SK-N-SH (cell line): ENCODE results near the gene PSMD13. TPM values are rescaled to one million over a fixed set of nuclear protein-coding genes. Genes with fewer than 3 reads are reported as not detected.

Experiments used
- CTCF ChIA-PET: fragments of 300-600, 350-600 bp; formaldehyde crosslinking; extraction: SDS; loops from one replicate; lab custom pipeline; 2021; lab: Yijun Ruan, JAX
- POLR2A ChIA-PET: fragments of 350-600 bp; sonication (Branson Sonifier 250); formaldehyde crosslinking; extraction: SDS; loops from one replicate; lab custom pipeline; 2020; ENCODE audit warnings: antibody characterized with exemption, inconsistent platforms; lab: Yijun Ruan, JAX
- DNase-seq: peaks from one replicate; pipeline ENCODE4 v3.0.0; 2012
- H2AFZ ChIP-seq: fragments of 200-600 bp; sonication (generic); 2 replicates; pipeline ENCODE4 v1.8.1; 2016; ENCODE audit warnings: antibody characterized with exemption, mild to moderate bottlenecking, low read depth
- H3F3A ChIP-seq: fragments of 200-600 bp; sonication (generic); replicated peaks from 2 replicates; pipeline ENCODE3; 2016; ENCODE audit warnings: antibody characterized with exemption, mild to moderate bottlenecking; ENCODE audit not compliant: insufficient read depth
- H3K27ac ChIP-seq, 2 experiments: fragments of 200-500 bp in 1 of 2; fragments of 200-600 bp in 1 of 2; sonication (Bioruptor generic) in 1 of 2; sonication (generic), shearing (Covaris generic) in 1 of 2; 2 replicates each; pipeline versions ENCODE4 v1.5.1 to v1.6.1; 2014 to 2016; ENCODE audit warnings: low read depth in 2 of 2, inconsistent platforms in 1 of 2, low read length in 1 of 2, mild to moderate bottlenecking in 1 of 2, mixed read lengths in 1 of 2
- H3K27me3 ChIP-seq: fragments of 200-600 bp; sonication (generic), shearing (Covaris generic); 2 replicates; pipeline ENCODE4 v1.6.1; 2016; ENCODE audit warnings: mixed run types; ENCODE audit not compliant: insufficient read depth
- H3K36me3 ChIP-seq, 2 experiments: fragments of 200-500 bp in 1 of 2; fragments of 200-600 bp in 1 of 2; sonication (Bioruptor generic) in 1 of 2; sonication (generic) in 1 of 2; replicated peaks in 1 of 2; 2 replicates each; pipeline versions ENCODE3 to v1.5.1; 2014 to 2016; ENCODE audit warnings: low read length in 1 of 2, mild to moderate bottlenecking in 1 of 2; ENCODE audit not compliant: insufficient read depth in 2 of 2, control insufficient read depth in 1 of 2
- H3K4me1 ChIP-seq, 2 experiments: fragments of 200-500 bp in 1 of 2; fragments of 200-600 bp in 1 of 2; sonication (Bioruptor generic) in 1 of 2; sonication (generic), shearing (Covaris generic) in 1 of 2; 2 replicates each; pipeline versions ENCODE4 v1.5.1 to v1.6.1; 2014 to 2016; ENCODE audit warnings: low read depth in 1 of 2, low read length in 1 of 2, mixed run types in 1 of 2; ENCODE audit not compliant: insufficient read depth in 2 of 2, control insufficient read depth in 1 of 2
- H3K4me2 ChIP-seq: fragments of 200-600 bp; sonication (generic), shearing (Covaris generic); 2 replicates; pipeline ENCODE4 v1.6.1; 2017; ENCODE audit warnings: mixed run types
- H3K4me3 ChIP-seq, 2 experiments: fragments of 200-500 bp in 1 of 2; fragments of 200-600 bp in 1 of 2; sonication (Bioruptor generic) in 1 of 2; sonication (generic), shearing (Covaris generic) in 1 of 2; 2 replicates each; pipeline versions ENCODE4 v1.5.1 to v1.8.1; 2014 to 2016; ENCODE audit warnings: low read depth in 2 of 2, inconsistent platforms in 1 of 2, low read length in 1 of 2, mild to moderate bottlenecking in 1 of 2, mixed read lengths in 1 of 2, moderate library complexity in 1 of 2
- H3K79me2 ChIP-seq: fragments of 200-600 bp; sonication (generic); 2 replicates; pipeline ENCODE4 v1.8.1; 2017; ENCODE audit warnings: mild to moderate bottlenecking; ENCODE audit not compliant: insufficient read depth
- H3K9ac ChIP-seq: fragments of 200-600 bp; sonication (generic); 2 replicates; pipeline ENCODE4 v1.6.1; 2017; ENCODE audit warnings: mixed run types
- H3K9me2 ChIP-seq: fragments of 200-600 bp; sonication (generic); 2 replicates; pipeline ENCODE4 v1.6.1; 2017; ENCODE audit warnings: mixed run types
- H3K9me3 ChIP-seq: fragments of 200-600 bp; sonication (generic); 2 replicates; pipeline ENCODE4 v1.6.1; 2017; ENCODE audit warnings: mixed run types, mild to moderate bottlenecking, moderate library complexity
- H4K20me1 ChIP-seq: fragments of 200-600 bp; sonication (generic); 2 replicates; pipeline ENCODE4 v1.6.1; 2017; ENCODE audit warnings: mild to moderate bottlenecking, mixed run types; ENCODE audit not compliant: insufficient read depth
- CTCF ChIP-seq: fragments of 200-600 bp; sonication (generic); IDR thresholded peaks from 2 replicates; pipeline ENCODE4 v1.6.1; 2017; ENCODE audit warnings: antibody characterized with exemption, mild to moderate bottlenecking, moderate library complexity
- EP300 ChIP-seq, 2 experiments: IDR thresholded peaks; 2 replicates each; pipeline versions ENCODE4 v1.4.0 to v1.6.1; 2012; ENCODE audit warnings: borderline replicate concordance in 1 of 2, low read depth in 1 of 2, low read length in 1 of 2
- EZH2phosphoT487 ChIP-seq: fragments of 200-600 bp; sonication (generic); IDR thresholded peaks from 2 replicates; pipeline ENCODE4 v1.6.1; 2017; ENCODE audit warnings: low read depth, mixed run types, mild to moderate bottlenecking, antibody characterized with exemption, moderate library complexity, borderline replicate concordance
- FOSL2 ChIP-seq: IDR thresholded peaks from 2 replicates; pipeline ENCODE4 v1.4.0; 2012; ENCODE audit warnings: low read depth, mild to moderate bottlenecking, moderate library complexity, borderline replicate concordance
- FOXM1 ChIP-seq: IDR thresholded peaks from 2 replicates; pipeline ENCODE4 v1.4.0; 2012; ENCODE audit warnings: low read depth, mild to moderate bottlenecking
- GATA2 ChIP-seq: sonication (generic); formaldehyde crosslinking; IDR thresholded peaks from 2 replicates; pipeline ENCODE4 v1.5.0; 2020; ENCODE audit warnings: mild to moderate bottlenecking, missing genetic modification reagents
- JUND ChIP-seq: IDR thresholded peaks from 2 replicates; pipeline ENCODE4 v1.4.0; 2012
- MAX ChIP-seq: IDR thresholded peaks from 2 replicates; pipeline ENCODE4 v1.4.0; 2012; ENCODE audit warnings: low read depth
- MEF2A ChIP-seq: IDR thresholded peaks from 2 replicates; pipeline ENCODE4 v1.4.0; 2012; ENCODE audit warnings: low read depth, borderline replicate concordance
- MXI1 ChIP-seq: IDR thresholded peaks from 2 replicates; pipeline ENCODE4 v1.6.1; 2012; ENCODE audit warnings: mild to moderate bottlenecking, low read depth, low read length, improper control_type of control experiment
- NFIC ChIP-seq: IDR thresholded peaks from 2 replicates; pipeline ENCODE4 v1.4.0; 2012; ENCODE audit warnings: borderline replicate concordance
- NRF1 ChIP-seq: IDR thresholded peaks from 2 replicates; pipeline ENCODE4 v1.6.1; 2012; ENCODE audit warnings: low read depth, mild to moderate bottlenecking, low read length
- PBX3 ChIP-seq: IDR thresholded peaks from 2 replicates; pipeline ENCODE4; 2012
- POLR2AphosphoS5 ChIP-seq: IDR thresholded peaks from 2 replicates; pipeline ENCODE4 v1.6.1; 2012; ENCODE audit warnings: low read depth, low read length
- RAD21 ChIP-seq: IDR thresholded peaks from 2 replicates; pipeline ENCODE4 v1.6.1; 2012; ENCODE audit warnings: mild to moderate bottlenecking, low read length
- RXRA ChIP-seq: IDR thresholded peaks from 2 replicates; pipeline ENCODE4 v1.4.0; 2012; ENCODE audit warnings: low read depth, mild to moderate bottlenecking, borderline replicate concordance
- TCF12 ChIP-seq: IDR thresholded peaks from 2 replicates; pipeline ENCODE4 v1.4.0; 2012
- TEAD4 ChIP-seq: IDR thresholded peaks from 2 replicates; pipeline ENCODE4 v1.4.0; 2012; ENCODE audit warnings: mild to moderate bottlenecking, borderline replicate concordance; ENCODE audit not compliant: insufficient read depth
- ZBTB33 ChIP-seq: IDR thresholded peaks from 2 replicates; pipeline ENCODE4 v1.4.0; 2012; ENCODE audit warnings: low read depth, borderline replicate concordance
- WGBS: methylation state at CpG from one replicate; pipeline ENCODE4 v1.1.6; 2017; ENCODE audit warnings: low lambda C conversion rate; 5-methylcytosine and 5-hydroxymethylcytosine counted together
- polyA plus RNA-seq, 3 experiments: library from polyadenylated mRNA; depleted of rRNA; stranded (reverse); fragments of >200 nt; gene quantifications; 2 replicates each; pipeline ENCODE4 v1.2.3, GENCODE V29; 2012

The PSMD13 gene
- polyA plus RNA-seq, 1 of the 3 experiments (the other 2 are of a cell fraction): 196 TPM

- CTCF ChIA-PET: no interaction called here
- no peaks in the 10 kb centered on the region for H3K9me2 ChIP-seq
- peaks cover under 1% of the 10 kb centered on the region for H3F3A ChIP-seq
- no peaks in the 10 kb centered on the region for H3K9me3 ChIP-seq
- H3K36me3 ChIP-seq: peaks cover 27 to 33% of the 10 kb centered on the region in 2 experiments
- H3K9ac ChIP-seq: no peak overlapping the region
- no peaks in the 10 kb centered on the region for H3K27me3 ChIP-seq
- no peak overlapping the region for H3K4me2 ChIP-seq
- peaks cover 38% of the 10 kb centered on the region for H3K79me2 ChIP-seq
- peaks cover 6 to 13% of the 10 kb centered on the region in 2 experiments; a peak in 2 of 4 replicates for H3K4me1 ChIP-seq
- TF ChIP-seq GATA2 (CRISPR knock-in tag) (no peak), MXI1 (no peak), ZBTB33 (no peak), EZH2phosphoT487 (no peak), MEF2A (no peak), RAD21 (no peak), FOXM1 (no peak), JUND (no peak), EP300 (IDR thresholded peaks at IDR 0.05; ENCODE audit: borderline replicate concordance in 1 of 2, low read depth in 1 of 2, low read length in 1 of 2) (no peak), NRF1 (no peak), CTCF (no peak), POLR2AphosphoS5 (no peak), NFIC (no peak), TCF12 (no peak), TEAD4 (no peak), MAX (no peak), FOSL2 (no peak), PBX3 (no peak), RXRA (no peak)
- POLR2A ChIA-PET: no interaction called here
- H3K4me3 ChIP-seq: no peak overlapping the region
- no peak overlapping the region for H2AFZ ChIP-seq
- no peak for DNase-seq
- WGBS: 86% methylated on average over 8 of the region's 8 CpGs
- peaks cover 40% of the 10 kb centered on the region for H4K20me1 ChIP-seq
- no peak overlapping the region for H3K27ac ChIP-seq
Measured at GRCh38 chr11:202490-202889, 34.3 kb upstream of the PSMD13 start.
